ENCODE measurements around the gene RAB11B. TPM values are rescaled to one million over a fixed set of nuclear protein-coding genes. Genes with fewer than 3 reads are reported as not detected.
"Not testable (repeated sequence)": the region's sequence is repeated elsewhere in the genome, so short reads cannot be mapped to it uniquely, and the experiment has no call there.

Gene RAB11B
- total RNA-seq, 1 donor from 2014 or later = 104 TPM

DNA sequence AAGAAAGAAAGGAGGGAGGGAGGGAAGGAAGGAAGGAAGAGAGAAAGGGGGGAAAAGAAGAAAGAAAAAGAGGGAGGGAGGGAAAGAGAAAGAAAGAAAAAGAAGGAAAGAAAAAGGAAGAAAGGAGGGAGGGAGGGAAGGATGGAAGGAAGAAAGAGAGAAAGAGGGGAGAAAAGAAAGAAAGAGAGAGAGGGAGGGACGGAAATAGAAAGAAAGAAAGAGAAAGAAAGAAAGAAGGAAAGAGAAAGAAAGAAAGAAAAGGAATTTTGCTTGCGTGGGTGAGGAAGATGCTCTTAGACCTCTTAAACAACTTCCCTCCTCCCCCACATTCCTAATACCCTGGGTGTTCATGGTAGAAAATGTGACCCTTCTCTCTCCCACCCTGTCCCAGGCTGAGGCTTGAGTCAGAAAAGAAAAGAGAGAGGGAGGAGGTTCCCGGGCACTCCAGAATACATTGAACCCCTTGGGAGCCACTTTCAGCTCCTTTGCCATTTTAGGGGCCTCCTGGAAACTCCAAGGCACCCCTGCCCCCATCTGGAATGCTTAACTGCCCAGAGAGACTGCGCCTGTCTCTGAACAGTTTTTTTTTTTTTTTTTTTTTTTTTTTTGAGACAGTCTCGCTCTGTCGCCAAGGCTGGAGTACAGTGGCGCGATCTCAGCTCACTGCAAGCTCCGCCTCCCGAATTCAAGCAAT lies 37.9 kb upstream of the RAB11B start:
- Mint-ChIP-seq H3K4me1 (ENCODE audit: low read depth) (peaks cover 55% of the 10 kb centered on the region), H3K4me3 (ENCODE audit: unreplicated experiment) (peak overlapping the region; percentile 52), H3K27ac (ENCODE audit: unreplicated experiment) (peak overlapping the region; percentile 79), H3K27me3 (ENCODE audit: low read depth) (no peaks in the 10 kb centered on the region), H3K9me3 (ENCODE audit: low read depth) (peaks cover 5% of the 10 kb centered on the region), H3K36me3 (ENCODE audit: low read depth) (peaks cover 2% of the 10 kb centered on the region)
- DNase-seq (ENCODE audit: low spot score) = no peak
- TF ChIP-seq, protein P1, sequence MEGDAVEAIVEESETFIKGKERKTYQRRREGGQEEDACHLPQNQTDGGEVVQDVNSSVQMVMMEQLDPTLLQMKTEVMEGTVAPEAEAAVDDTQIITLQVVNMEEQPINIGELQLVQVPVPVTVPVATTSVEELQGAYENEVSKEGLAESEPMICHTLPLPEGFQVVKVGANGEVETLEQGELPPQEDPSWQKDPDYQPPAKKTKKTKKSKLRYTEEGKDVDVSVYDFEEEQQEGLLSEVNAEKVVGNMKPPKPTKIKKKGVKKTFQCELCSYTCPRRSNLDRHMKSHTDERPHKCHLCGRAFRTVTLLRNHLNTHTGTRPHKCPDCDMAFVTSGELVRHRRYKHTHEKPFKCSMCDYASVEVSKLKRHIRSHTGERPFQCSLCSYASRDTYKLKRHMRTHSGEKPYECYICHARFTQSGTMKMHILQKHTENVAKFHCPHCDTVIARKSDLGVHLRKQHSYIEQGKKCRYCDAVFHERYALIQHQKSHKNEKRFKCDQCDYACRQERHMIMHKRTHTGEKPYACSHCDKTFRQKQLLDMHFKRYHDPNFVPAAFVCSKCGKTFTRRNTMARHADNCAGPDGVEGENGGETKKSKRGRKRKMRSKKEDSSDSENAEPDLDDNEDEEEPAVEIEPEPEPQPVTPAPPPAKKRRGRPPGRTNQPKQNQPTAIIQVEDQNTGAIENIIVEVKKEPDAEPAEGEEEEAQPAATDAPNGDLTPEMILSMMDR (IDR thresholded peaks at IDR 0.05) = no peak

DNA sequence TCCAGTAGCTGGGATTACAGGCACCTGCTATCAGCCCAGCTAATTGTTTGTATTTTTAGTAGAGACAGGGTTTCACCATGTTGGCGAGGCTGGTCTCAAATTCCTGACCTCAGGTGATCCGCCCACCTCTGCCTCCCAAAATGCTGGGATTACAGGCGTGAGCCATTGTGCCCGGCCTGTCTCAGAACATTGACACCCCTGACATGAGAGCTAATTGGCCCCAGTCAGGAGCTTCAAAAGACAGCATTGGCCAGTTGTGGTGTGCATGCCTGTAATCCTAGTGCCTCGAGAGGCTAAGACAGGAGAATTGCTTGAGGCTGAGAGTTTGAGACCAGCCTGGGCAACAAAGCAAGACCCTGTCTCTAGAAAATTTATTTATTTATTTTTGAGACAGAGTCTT lies 37.3 kb upstream of the RAB11B start:
- not testable (repeated sequence) for H3K4me3 Mint-ChIP-seq (ENCODE audit: unreplicated experiment); H3K9me3 Mint-ChIP-seq (ENCODE audit: low read depth)

DNA sequence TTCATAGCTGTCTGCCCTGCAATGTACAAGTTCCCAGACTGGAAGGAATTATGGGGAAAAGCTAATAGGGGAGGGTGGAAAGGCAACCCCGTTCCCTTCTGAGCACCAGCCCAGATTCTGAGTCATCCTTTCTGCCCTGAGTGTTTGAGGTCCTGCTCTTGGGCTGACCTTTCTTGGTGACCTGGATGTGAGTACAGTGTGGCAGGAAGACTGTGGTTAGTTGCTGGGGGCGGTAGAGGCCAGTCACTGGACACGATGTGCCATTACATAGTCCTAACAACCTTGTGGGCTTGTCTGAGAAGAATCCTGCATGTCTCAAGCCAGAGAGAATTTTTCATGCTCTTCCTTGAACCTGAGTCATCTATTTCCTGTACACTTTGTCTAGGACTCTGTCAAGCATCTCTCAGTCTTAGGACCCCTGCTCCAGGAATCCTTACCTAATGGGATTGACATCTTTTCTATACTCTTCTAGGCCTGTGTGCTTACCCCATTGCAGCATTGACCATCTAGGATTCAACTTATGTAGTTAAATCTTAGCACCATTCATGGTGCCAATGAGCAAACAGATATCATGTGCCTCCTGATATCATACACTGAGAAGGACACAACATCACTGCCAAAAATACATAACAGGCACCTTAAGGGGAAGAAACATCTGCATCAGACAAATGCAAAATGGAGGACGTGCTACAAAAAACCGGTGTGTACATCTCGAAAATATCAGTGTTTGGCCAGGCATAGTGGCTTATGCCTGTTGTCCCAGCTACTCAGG lies 34.3 kb upstream of the RAB11B start:
- Mint-ChIP-seq H3K4me1 (ENCODE audit: low read depth) (peaks cover 48% of the 10 kb centered on the region), H3K9me3 (ENCODE audit: low read depth) (peaks cover 5% of the 10 kb centered on the region), H3K27ac (ENCODE audit: unreplicated experiment) (peak overlapping the region; percentile 92), H3K36me3 (ENCODE audit: low read depth) (peaks cover 2% of the 10 kb centered on the region), H3K4me3 (ENCODE audit: unreplicated experiment) (no peak overlapping the region), H3K27me3 (ENCODE audit: low read depth) (no peaks in the 10 kb centered on the region)
- TF ChIP-seq, protein P1 (IDR thresholded peaks at IDR 0.05) = peak; percentile 39
- no peak for DNase-seq (ENCODE audit: low spot score)

More for the DNA sequence above, 37.3 kb upstream of the RAB11B start:
- H3K4me1 Mint-ChIP-seq (ENCODE audit: low read depth) = peaks cover 52% of the 10 kb centered on the region
- not testable (repeated sequence) for H3K27me3 Mint-ChIP-seq (ENCODE audit: low read depth); DNase-seq (ENCODE audit: low spot score); H3K36me3 Mint-ChIP-seq (ENCODE audit: low read depth)
- peak overlapping the region; percentile 59 for H3K27ac Mint-ChIP-seq (ENCODE audit: unreplicated experiment)

DNA sequence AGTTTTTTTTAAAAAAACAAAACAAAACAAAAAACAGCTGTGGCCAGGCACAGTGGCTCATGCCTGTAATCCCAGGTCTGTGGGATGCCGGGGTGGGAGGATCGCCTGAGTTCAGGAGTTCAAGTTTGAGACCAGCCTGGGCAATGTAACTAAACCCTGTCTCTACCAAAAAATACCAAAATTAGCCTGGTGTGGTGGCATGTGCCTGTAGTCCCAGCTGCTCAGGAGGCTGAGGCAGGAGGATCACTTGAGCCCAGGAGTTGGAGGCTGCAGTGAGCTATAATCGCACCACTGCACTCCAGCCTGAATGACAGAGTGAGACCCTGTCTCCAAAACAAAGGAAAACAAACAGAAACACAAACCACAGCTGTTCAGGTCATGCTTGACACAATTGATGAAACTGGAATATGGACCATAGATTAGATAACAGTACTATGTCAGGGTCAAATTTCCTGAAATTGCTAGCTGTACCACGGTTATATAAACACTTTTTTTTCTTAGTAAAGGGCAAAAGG lies 33.1 kb upstream of the RAB11B start:
- Mint-ChIP-seq H3K36me3 (ENCODE audit: low read depth) (peaks cover 2% of the 10 kb centered on the region), H3K27ac (ENCODE audit: unreplicated experiment) (peak overlapping the region; percentile 5), H3K9me3 (ENCODE audit: low read depth) (peaks cover 5% of the 10 kb centered on the region), H3K4me3 (ENCODE audit: unreplicated experiment) (no peak overlapping the region), H3K27me3 (ENCODE audit: low read depth) (no peaks in the 10 kb centered on the region), H3K4me1 (ENCODE audit: low read depth) (peaks cover 46% of the 10 kb centered on the region)
- no peak for DNase-seq (ENCODE audit: low spot score)
- TF ChIP-seq, protein P1 (IDR thresholded peaks at IDR 0.05) = no peak

GRCh38 chr19:8358948-8359347 lies 31.2 kb upstream of the RAB11B start:
- Mint-ChIP-seq H3K27ac (ENCODE audit: unreplicated experiment) (no peak overlapping the region), H3K9me3 (ENCODE audit: low read depth) (peaks cover 5% of the 10 kb centered on the region), H3K4me3 (ENCODE audit: unreplicated experiment) (no peak overlapping the region), H3K36me3 (ENCODE audit: low read depth) (peaks cover 2% of the 10 kb centered on the region), H3K4me1 (ENCODE audit: low read depth) (peaks cover 52% of the 10 kb centered on the region), H3K27me3 (ENCODE audit: low read depth) (no peaks in the 10 kb centered on the region)
- TF ChIP-seq, protein P1 (IDR thresholded peaks at IDR 0.05) = no peak
- DNase-seq (ENCODE audit: low spot score) = no peak

Measured in chondrocyte (in vitro differentiated cells).